Activated gamma-delta T cell (primary cell): ENCODE data around the gene ERLEC1.
"Not testable (repeated sequence)": the region's sequence is repeated elsewhere in the genome, so short reads cannot be mapped to it uniquely, and the experiment has no call there.

Experiments used
- DNase-seq: peaks from one replicate; lab custom pipeline; 2025; lab: John Stamatoyannopoulos, UW

The ERLEC1 gene

GRCh38 chr2:53829273-53829979 lies 42.6 kb downstream of the ERLEC1 start:
- no peak for DNase-seq

GRCh38 chr2:53829980-53830290 lies 43.1 kb downstream of the ERLEC1 start:
- not testable (repeated sequence) for DNase-seq

- DNase-seq: no peak
These were observed 53.7 kb downstream of the ERLEC1 start for GRCh38 chr2:53840580-53840979.

GRCh38 chr2:53841651-53842050 lies 54.8 kb downstream of the ERLEC1 start:
- not testable (repeated sequence) for DNase-seq

- no peak for DNase-seq
These were observed 56.0 kb downstream of the ERLEC1 start for GRCh38 chr2:53842891-53843290.

GRCh38 chr2:53843595-53843994 lies 56.8 kb downstream of the ERLEC1 start:
- no peak for DNase-seq

GRCh38 chr2:53848062-53848461 lies 61.2 kb downstream of the ERLEC1 start:
- DNase-seq: no peak

- not testable (repeated sequence) for DNase-seq
These were observed 64.4 kb downstream of the ERLEC1 start for GRCh38 chr2:53851052-53851757.

GRCh38 chr2:53852532-53852931 lies 65.7 kb downstream of the ERLEC1 start:
- no peak for DNase-seq

- no peak for DNase-seq
These were observed 67.8 kb downstream of the ERLEC1 start for GRCh38 chr2:53854678-53855077.

- no peak for DNase-seq
These were observed 69.4 kb downstream of the ERLEC1 start for GRCh38 chr2:53856272-53856671.

GRCh38 chr2:53859206-53860181 lies 72.7 kb downstream of the ERLEC1 start, which contains the start of gene GPR75:
Gene GPR75 (minus strand): TSS chr2:53859967. CDS start chr2:53854756, 5,211 bp downstream.
- peak; percentile 10 for DNase-seq

- no peak for DNase-seq
These were observed 75.0 kb downstream of the ERLEC1 start for GRCh38 chr2:53861824-53862223.

GRCh38 chr2:53863538-53864227 lies 76.8 kb downstream of the ERLEC1 start:
- no peak for DNase-seq

- DNase-seq: no peak
These were observed 78.4 kb downstream of the ERLEC1 start for GRCh38 chr2:53865264-53865663.

GRCh38 chr2:53865962-53866361 lies 79.1 kb downstream of the ERLEC1 start:
- no peak for DNase-seq

- no peak for DNase-seq
These were observed 80.3 kb downstream of the ERLEC1 start for GRCh38 chr2:53867169-53867568.

GRCh38 chr2:53867773-53868172 lies 80.9 kb downstream of the ERLEC1 start:
- DNase-seq: no peak
